MV-4-11 (cell line): ENCODE results near the gene TSFM.
A peak's percentile ranks its signal among the peaks of the same experiment; 100 is the strongest.
"Not testable (repeated sequence)": the region's sequence is repeated elsewhere in the genome, so short reads cannot be mapped to it uniquely, and the experiment has no call there.

Experiments
- DNase-seq: peaks from one replicate; lab custom pipeline; 2025; lab: John Stamatoyannopoulos, UW

Gene TSFM

DNA sequence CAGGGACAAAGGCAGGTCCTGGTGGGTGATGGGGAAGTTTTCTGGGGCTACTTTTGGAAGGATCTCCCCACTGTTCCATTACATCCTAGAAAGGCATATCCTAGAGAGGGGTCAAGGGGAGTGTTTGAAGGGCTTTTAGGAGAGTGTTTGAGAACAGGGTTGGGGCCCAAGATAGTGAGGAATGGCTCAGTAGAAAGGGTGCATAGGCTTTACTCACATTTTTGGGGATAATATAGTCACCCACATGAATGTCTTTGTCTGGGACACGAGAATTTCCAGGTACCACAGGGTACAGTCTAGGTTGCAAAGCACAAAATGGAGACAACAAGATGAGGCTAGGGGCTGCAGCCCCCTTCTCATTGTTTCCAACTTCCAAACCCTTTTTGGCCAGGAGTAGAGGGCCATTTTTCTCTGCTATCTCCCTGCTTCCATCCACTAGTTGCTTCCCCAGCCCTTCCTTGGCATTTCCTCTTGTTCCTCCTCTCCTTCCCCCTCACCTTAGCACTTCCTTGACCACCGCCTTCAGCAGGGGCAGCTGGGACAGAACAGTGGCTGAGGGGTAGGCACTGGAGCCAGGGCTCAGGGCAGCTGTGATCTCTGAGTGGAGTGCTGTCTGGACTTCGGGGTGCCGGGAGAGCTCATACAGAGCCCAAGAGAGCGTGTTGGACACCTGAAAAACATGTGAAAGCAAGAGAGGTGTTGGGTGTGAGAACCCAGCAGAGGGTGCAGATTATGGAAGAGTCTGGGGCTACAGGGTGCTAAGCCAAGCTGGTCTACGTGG is 18.5 kb upstream of the TSFM start:
- no peak for DNase-seq

DNA sequence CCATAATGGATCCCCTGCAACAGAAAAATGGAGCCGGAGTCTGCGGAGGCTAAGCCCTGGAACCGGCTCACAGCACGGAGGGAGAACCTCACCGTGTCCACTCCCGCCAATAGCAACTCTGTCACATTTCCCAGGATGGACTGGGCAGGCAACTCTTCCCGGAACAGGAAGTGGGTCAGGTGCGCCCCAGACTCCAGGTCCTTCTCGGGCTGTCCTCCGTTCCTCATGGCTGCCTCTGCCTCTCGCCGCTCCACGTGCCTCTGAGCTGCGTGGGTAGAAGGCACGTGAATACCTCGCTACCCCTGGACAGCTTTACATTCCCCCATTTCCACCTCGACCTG is 18.0 kb upstream of the TSFM start:
- DNase-seq = no peak

DNA sequence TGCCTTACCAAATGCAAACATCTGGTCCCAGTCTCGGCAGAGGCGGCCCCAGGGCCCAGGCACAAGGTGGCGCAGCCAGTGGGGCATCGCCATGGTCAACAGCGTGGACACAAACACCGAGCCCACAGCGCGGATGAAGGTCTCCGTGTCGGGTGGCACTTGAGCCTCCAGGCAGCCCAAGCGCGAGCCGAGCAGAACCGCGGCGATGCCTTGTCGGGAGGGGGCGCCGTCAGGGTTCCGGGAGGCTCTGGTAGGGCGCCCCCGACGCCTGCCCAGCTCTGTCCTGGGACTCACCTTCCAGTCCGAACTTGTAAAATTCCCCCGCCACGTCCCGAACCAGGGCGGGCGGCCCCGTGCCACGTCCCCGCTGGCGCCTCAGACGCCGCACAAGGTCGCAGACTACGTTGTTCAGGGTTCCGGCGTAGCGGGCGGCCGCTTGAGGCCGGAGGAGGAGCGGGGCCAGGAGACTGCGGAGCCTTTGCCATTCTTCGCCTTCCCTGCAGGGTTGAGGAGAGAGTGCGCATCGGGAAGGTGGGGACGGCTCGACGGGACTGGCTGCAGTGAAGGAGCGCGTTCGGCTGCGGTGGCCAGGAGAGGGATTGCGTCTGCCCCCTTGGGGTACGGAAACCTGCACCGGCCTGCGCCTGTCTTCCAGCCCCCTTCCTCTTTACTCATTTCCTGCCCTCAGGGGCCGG is 17.4 kb upstream of the TSFM start:
- no peak for DNase-seq

DNA sequence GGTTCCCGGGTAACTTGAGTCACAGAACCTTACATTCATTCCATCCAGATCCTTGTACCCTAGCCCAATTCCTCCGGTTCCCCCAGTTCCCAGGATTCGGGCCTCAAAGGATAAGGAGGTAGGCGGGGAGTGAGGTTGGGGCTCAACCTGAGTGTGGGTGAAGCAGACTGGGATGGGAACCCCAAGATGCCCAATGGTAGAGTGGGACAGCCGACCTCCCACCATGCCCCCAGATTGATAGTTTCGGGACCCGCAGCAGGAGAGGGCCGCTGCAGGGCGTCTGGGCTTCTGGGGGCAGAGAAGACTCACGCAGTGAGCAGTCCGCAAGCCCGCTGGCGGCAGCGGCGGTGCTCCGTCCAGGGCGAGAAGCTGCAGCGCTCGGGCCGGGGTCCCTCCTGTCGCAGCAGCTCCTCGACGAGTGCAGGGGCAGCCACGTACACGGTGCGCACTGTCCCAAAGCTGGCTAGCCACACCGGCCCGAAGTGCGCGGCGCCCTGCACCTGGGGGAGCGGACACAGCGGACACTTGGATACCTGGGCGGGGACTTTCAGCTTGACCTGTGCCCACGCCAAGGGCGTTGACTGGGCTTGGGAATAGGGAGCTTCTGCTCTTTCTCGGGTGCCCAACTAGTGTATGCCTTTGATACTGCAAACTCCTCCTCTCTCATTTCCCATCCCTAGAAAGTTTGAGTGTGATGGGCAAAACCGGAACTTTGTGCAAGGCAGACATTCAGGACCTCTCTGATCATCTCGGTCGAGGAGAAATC is 16.7 kb upstream of the TSFM start:
- DNase-seq = no peak

DNA sequence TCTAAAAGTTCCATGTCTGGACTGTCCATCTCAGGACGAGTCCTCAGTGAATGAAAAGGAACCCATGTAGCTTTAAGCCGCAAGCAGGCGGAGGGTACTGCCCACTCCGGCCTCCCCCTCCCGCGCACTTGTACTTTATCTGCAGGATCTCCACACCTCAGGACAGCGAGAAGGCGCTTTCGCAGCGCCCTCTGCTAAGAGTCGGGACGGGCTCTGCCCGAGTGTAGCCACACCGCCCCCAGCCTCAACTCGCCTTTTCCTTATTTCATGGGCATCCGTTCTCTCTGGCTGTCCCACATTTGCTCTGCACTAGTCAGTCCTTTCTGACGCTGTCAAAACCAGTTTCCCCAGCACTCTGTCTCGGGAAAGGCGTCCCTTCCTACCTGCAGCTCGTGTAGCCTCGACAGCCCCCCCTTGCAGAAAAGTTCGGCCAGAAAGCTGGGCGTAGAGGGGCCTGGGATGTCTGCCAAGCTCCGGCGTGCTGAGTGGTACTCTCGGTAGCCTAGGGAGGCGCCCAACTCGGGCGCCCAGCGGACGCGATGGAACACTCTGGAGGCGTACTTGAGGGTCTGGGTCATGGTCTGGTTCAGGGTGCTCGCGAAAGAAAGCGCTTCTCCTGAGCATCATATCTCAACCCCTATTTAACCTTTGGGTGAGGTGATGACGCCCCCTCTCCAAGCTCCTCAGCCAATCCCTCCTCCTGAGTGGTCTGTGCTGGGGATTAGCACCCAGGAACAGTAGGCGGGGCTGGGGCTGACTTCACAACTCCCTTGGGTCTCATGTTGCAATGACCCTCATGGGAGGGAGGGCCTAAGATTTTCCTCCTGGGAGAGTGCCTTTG is 15.9 kb upstream of the TSFM start, which contains the start of gene CYP27B1:
Gene CYP27B1 (minus strand): TSS at position 615 of the 841 bp plus-strand sequence. CDS start 37 bp downstream, at position 578.
- peak; percentile 19 for DNase-seq

DNA sequence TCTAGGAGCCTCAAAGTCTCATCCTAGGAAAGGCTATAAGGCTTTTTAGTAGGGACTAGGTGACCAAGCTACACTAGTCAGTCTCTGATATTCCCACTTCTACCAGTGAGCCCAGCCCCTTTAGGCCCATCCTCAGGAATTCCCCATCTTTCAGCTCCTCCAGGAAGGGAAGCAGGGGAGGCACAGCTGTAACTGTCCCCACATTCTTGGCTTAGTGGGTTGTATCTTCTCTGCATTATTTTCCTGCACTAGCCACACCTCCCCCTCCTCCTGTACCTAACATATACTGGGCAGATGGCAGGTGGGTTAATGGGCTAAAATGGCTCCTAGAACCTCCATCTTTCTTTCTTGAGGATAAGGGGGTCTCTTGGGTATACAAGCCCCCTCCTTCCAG is 15.3 kb upstream of the TSFM start:
- no peak for DNase-seq

DNA sequence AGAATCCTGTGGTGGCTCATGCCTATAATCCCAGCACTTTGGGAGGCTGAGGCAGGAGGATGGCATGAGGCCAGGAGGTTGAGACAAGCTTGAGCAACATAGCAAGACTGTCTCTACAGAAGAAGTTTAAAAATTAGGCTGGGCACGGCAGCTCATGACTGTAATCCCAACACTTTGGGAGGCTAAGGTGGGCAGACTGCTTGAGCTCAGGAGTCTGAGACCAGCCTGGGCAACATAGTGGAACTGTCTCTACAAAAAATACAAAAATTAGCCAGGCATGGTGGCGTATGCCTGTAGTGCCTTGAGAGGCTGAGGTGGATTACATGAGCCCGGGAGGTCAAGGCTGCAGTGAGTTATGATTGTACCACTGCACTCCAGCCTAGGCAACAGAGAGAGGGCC is 14.7 kb upstream of the TSFM start:
- no peak for DNase-seq

DNA sequence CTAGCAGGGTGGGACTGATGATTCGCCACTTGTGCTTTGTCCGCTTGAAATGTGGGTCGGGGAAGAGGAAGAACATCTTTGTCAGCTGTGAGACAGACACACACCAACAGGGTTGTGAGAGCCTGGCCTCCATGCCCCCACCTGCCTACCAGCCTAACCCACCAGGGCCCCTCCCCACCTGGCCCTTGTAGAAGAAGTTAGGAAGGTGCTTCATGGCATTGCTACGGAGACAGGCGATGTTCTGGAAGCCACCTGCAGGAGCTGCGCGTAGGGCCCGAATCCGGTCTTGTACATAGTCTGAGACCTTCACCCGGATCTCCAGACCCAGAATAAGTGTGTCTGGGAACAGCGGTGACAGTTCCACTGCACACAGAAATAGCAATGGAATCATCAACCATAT is 13.0 kb upstream of the TSFM start:
- DNase-seq = no peak

DNA sequence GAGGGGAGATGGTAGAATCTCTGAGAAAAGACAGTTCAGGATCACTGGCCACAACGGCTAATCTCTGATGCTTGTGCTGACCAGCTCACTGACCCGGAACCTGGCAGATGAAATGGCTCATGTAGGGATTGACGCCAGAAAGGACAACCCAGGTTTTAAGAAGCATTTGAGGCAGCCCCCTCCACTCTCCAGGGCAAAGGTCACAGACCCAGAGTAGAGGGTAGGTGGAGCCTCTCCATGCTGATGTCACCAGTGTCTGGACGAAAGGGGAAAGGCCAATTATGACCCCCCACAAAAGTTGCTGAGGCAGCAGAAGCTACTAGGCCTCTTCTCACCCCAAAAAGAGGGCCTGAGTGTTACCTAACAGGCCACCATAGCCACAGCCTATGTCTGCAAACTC is 11.9 kb upstream of the TSFM start:
- no peak for DNase-seq

DNA sequence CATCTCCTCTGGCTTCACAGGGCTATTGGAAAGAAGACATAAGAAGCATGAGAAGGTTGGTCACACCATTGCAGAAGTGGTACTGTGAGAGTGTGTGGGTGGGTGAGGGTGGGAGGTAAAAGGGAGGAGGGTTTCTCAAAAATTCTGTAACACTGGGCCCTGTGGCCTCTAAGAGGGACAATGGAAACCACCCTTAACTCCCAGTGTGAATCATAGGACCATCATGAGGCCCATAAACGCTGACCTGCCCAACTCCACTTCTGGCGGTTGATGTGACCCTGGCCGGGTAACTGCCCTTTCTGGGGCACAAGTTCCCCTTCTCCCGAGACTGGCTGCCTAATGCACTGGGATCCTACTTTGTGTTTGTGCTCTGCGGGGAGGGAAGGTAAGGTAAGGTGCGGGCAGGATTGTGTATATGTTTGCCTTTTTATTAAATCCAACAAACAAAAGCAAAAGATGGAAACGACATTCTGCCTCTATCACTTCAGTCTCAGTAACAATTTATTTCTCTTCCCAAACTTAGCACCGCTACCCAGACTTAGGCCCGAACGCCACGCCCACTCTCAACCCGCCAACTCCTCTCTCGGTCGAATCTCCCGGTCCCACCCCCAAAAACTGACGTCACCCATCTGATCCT is 11.2 kb upstream of the TSFM start:
- peak; percentile 91 for DNase-seq

DNA sequence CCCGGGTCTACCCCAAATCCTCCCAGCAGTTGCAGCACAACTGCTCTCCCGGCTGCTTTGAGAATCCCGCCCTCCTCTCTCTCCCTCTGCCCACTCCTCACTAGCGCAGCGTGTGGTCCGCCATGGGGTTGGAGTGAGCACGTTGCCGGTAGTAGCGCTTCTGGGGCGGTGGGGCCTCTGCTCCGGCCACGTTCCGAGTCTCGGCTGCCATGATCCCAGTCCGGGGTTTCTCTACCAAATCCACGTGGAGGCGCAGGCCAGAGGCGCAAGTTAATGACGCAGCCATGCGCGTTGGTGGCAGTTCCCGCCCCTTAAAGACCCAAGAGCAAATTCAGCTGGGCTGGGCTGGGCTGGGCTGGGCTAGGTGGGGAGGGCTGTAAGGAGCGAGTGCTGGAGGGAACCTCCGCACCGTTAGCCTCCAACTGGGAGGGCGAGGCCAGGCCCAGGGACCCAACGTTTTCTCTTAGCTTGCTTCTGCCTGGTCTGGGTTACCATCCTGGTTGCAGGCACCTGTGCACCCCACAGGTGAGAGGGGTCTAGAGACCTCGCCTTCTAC is 10.6 kb upstream of the TSFM start, which contains the start of gene METTL1:
Gene METTL1 (minus strand): TSS at position 233 of the 556 bp plus-strand sequence. CDS start 22 bp downstream, at position 211.
- DNase-seq = peak; percentile 96

DNA sequence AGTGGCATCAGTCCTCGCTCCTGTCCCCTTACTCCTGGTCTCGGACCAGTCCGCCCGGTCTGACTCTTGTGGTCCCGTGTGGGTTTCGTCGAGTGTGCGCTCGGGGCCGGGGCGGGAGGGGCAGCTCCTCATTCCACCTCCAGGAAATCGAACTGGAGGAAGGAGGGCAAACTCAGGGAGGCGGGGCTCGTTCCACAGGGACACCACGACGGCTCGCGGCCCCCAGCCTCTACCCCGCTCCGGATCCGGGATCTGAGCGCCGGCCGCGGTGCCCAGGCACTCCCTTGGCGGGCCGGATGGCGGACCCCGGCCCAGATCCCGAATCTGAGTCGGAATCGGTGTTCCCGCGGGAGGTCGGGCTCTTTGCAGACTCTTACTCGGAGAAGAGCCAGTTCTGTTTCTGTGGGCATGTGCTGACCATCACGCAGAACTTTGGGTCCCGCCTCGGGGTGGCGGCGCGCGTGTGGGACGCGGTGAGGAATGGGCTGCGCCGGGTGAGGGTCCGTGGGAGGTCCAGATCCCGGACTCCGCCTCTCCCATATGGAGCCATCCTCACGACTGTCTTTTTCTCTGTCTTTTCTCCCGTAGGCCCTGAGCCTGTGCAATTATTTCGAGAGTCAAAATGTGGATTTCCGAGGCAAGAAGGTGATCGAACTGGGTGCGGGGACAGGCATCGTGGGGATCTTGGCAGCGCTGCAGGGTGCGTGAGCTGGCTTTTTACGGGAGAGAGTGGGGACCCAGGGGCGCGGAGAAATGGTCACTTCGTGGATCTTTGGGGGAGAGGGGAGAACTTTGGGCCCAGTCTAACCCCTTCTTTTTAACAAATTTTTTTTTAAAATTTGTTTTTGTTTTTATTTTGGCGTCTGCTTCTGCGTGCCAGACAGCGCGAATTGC is 9.9 kb upstream of the TSFM start, which contains the start of gene EEF1AKMT3:
Gene EEF1AKMT3 (plus strand): TSS at position 186 of the 894 bp plus-strand sequence. CDS start 111 bp downstream, at position 297.
- peak; percentile 65 for DNase-seq

DNA sequence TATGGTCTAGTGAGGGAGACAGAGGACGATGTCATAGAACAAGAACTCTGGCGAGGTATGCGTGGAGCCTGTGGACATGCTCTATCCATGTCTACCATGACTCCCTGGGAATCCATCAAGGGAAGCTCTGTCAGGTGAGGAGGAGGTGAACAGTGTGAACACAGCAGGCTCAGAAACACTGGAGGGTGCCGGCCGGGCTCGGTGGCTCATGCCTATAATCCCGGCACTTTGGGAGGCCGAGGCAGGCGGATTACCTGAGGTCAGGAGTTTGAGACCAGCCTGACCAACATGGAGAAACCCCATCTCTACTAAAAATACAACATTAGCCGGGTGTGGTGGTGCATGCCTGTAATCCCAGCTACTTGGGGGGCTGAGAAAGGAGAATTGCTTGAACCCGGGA is 8.0 kb upstream of the TSFM start:
- not testable (repeated sequence) for DNase-seq

DNA sequence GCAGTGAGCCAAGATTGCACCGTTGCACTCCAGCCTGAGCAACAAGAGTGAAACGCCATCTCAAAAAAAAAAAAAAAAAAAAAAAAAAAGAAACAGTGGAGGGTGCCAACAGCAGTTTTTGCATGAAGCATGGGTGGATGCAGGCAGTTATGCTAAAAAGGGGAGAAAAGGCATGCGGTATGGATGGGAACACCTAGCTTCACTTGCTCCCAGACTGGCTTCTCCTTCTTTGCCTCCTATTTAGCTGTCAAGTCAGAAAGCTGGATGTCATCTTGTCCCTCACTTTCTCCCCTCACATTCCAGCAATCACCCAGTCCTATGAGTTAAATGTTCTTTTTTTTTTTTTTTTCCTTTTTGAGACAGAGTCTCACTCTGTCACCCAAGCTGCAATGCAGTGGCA is 7.5 kb upstream of the TSFM start:
- no peak for DNase-seq

DNA sequence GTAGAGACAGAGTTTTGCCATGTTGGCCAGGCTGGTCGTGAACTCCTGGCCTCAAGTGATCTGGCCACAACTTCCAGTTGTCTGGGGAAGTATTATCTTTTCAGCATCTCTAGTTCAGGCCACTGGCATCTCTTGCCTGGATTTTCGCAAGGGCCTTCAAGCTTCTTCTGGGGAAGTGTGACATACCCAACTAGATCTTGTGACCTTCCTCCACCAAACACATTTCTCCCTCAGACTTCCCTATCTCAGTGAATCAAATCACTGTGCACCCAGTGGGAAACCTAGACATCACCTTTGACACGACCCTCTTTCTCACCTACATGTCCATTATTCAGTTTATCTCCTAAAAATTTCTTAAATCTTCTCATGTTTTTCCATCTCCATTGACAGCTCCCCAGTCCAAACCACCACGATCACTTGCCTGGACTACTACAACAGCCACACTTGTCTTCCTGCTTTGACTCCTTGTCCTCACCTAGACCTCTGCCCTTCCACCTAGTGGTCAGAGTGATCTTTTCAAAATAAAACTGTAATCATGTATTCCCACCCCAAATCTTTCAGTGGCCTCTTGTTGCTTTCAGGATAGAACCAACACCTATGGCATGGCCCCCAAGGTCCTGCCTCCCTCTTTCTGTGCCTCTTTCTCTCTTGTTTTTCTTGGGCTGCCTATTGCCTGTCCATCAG is 6.9 kb upstream of the TSFM start:
- DNase-seq = peak; percentile 87

DNA sequence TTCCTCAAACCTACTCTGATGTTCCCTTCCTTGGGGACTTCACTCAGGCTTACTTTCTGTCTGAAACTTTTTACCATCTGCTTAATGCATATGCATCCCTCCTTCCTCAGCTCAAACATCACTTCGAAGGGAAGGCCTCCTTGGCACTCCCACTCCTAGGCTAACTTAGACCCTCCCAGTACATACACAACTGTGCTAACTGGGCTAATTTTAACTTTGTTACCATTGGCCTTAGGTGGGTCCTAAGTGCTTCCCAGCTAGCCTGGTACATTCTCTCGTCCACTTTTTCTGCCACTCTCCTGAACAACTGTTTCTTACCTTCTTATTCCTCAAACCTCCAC is 6.4 kb upstream of the TSFM start:
- DNase-seq = no peak

DNA sequence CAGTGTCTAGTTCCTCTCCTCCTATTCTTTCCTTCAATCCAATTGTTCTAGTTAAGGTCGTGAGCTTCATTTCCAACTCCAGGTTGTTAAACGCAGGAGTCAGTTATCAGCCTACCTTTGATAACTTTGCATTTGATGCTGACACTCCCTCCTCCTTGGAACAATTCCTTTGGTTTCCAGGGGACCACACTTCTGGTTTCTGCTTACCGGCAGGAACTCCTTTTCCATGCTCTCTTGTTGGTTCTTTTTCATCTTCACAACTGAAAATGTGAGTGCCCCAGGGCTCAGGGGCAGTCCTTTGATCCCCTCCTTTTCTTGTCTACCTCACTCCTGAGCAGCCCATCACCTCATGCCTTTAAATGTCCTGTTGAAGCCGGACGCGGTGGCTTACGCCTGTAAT is 5.2 kb upstream of the TSFM start:
- no peak for DNase-seq

DNA sequence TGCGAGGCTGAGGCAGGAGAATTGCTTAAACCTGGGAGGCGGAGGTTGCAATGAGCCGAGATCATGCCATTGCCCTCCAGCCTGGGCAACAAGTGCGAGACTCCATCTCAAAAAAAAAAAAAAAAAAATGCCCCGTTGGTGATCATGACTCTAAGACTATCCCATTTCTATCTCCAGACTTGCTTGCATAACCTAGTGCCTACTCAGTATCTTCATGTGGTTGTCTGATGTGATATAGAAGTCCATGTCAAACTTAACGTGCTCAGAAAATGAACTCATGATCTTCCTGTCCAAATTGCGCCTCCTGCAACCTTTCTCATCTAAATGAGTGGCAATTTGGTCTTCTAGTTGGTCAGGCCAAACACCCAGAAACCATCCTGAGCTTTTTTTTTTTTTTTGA is 4.7 kb upstream of the TSFM start:
- DNase-seq = no peak

DNA sequence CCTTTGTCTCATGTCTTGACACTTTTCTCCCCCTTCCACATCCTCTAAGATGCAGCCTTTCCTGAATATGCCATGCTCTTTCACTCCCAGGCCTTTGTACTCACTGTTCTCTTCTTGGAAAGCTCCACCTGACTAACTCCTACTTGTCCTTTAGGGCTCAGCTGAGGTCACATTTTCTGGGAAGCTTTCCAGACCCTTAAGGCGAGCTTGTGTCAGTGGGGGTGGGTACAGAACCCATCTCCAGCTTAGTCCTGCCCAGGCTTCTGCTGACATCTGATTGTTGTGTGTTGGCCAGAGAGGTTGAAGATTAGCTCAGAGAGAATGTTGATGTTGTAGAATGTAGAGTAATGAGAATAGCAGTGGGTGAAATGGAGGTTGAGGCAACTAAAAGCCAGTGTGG is 2.9 kb upstream of the TSFM start:
- no peak for DNase-seq
